HEK293 (cell line): Measurements from ENCODE around the gene SAMD13.

Experiments
- GLIS1 ChIP-seq: fragments of 450-650 bp; formaldehyde crosslinking; IDR thresholded peaks from 2 replicates; pipeline ENCODE4 v1.5.1; 2016; ENCODE audit warnings: missing biosample characterization, missing genetic modification characterization
- HOXA7 ChIP-seq: sonication (generic); formaldehyde crosslinking; IDR thresholded peaks from 2 replicates; pipeline ENCODE4 v1.8.1; 2022; ENCODE audit warnings: missing genetic modification reagents, borderline replicate concordance
- KLF17 ChIP-seq: fragments of 450-650 bp; formaldehyde crosslinking; IDR thresholded peaks from 2 replicates; pipeline ENCODE4 v1.5.1; 2016; ENCODE audit warnings: missing biosample characterization, missing genetic modification characterization
- KLF8 ChIP-seq: fragments of 450-650 bp; formaldehyde crosslinking; IDR thresholded peaks from 2 replicates; pipeline ENCODE4 v1.5.1; 2016; ENCODE audit warnings: missing biosample characterization, missing genetic modification characterization
- OSR2 ChIP-seq: fragments of 450-650 bp; formaldehyde crosslinking; IDR thresholded peaks from 2 replicates; pipeline ENCODE4 v1.5.1; 2016; ENCODE audit warnings: missing biosample characterization, missing genetic modification characterization
- PATZ1 ChIP-seq: fragments of 450-650 bp; formaldehyde crosslinking; IDR thresholded peaks from 2 replicates; pipeline ENCODE4 v1.5.1; 2016; ENCODE audit warnings: missing biosample characterization, missing genetic modification characterization
- WT1 ChIP-seq: fragments of 450-650 bp; formaldehyde crosslinking; IDR thresholded peaks from 2 replicates; pipeline ENCODE4 v1.5.1; 2016; ENCODE audit warnings: missing biosample characterization, missing genetic modification characterization
- ZBTB11 ChIP-seq: fragments of 450-650 bp; formaldehyde crosslinking; conservative IDR thresholded peaks from 2 replicates; pipeline ENCODE4 v1.5.1; 2016; ENCODE audit warnings: low read depth, missing biosample characterization, missing genetic modification characterization
- ZBTB44 ChIP-seq: fragments of 450-650 bp; IDR thresholded peaks from 2 replicates; pipeline ENCODE4 v1.5.1; 2018; ENCODE audit warnings: missing biosample characterization, mild to moderate bottlenecking, missing genetic modification characterization
- ZFHX2 ChIP-seq: fragments of 450-650 bp; formaldehyde crosslinking; conservative IDR thresholded peaks from 2 replicates; pipeline ENCODE4 v1.5.1; 2016; ENCODE audit warnings: missing biosample characterization, missing genetic modification characterization
- ZFP37 ChIP-seq: fragments of 450-650 bp; formaldehyde crosslinking; IDR thresholded peaks from 2 replicates; pipeline ENCODE4 v1.5.1; 2016; ENCODE audit warnings: missing biosample characterization, missing genetic modification characterization
- ZNF121 ChIP-seq: fragments of 450-650 bp; formaldehyde crosslinking; IDR thresholded peaks from 2 replicates; pipeline ENCODE4 v1.5.1; 2016; ENCODE audit warnings: missing biosample characterization, missing genetic modification characterization
- ZNF132 ChIP-seq: fragments of 450-650 bp; formaldehyde crosslinking; IDR thresholded peaks from 2 replicates; pipeline ENCODE4 v1.5.1; 2017; ENCODE audit warnings: missing biosample characterization, missing genetic modification characterization, borderline replicate concordance
- ZNF175 ChIP-seq: fragments of 450-650 bp; formaldehyde crosslinking; IDR thresholded peaks from 2 replicates; pipeline ENCODE4 v1.5.1; 2016; ENCODE audit warnings: missing biosample characterization, missing genetic modification characterization
- ZNF221 ChIP-seq: fragments of 450-650 bp; formaldehyde crosslinking; IDR thresholded peaks from 2 replicates; pipeline ENCODE4 v1.5.1; 2017; ENCODE audit warnings: missing biosample characterization, missing genetic modification characterization, borderline replicate concordance
- ZNF423 ChIP-seq: fragments of 450-650 bp; formaldehyde crosslinking; IDR thresholded peaks from 2 replicates; pipeline ENCODE4 v1.5.1; 2016; ENCODE audit warnings: missing biosample characterization, missing genetic modification characterization
- ZNF544 ChIP-seq: fragments of 450-650 bp; formaldehyde crosslinking; IDR thresholded peaks from 2 replicates; pipeline ENCODE4 v1.5.0; 2017; ENCODE audit warnings: missing biosample characterization, missing genetic modification characterization
- ZNF585B ChIP-seq: fragments of 450-650 bp; formaldehyde crosslinking; IDR thresholded peaks from 2 replicates; pipeline ENCODE4 v1.5.1; 2016; ENCODE audit warnings: missing biosample characterization, missing genetic modification characterization
- ZNF623 ChIP-seq: fragments of 450-650 bp; formaldehyde crosslinking; IDR thresholded peaks from 2 replicates; pipeline ENCODE4 v1.5.1; 2016; ENCODE audit warnings: missing biosample characterization, missing genetic modification characterization
- ZNF660 ChIP-seq: fragments of 450-650 bp; IDR thresholded peaks from 2 replicates; pipeline ENCODE4 v1.5.1; 2018; ENCODE audit warnings: missing biosample characterization, mild to moderate bottlenecking, missing genetic modification characterization
- ZNF707 ChIP-seq: fragments of 450-650 bp; formaldehyde crosslinking; IDR thresholded peaks from 2 replicates; pipeline ENCODE4 v1.5.1; 2016; ENCODE audit warnings: missing biosample characterization, missing genetic modification characterization
- ZNF747 ChIP-seq: fragments of 450-650 bp; formaldehyde crosslinking; IDR thresholded peaks from 2 replicates; pipeline ENCODE4 v1.5.1; 2016; ENCODE audit warnings: missing biosample characterization, missing genetic modification characterization
- ZSCAN30 ChIP-seq: fragments of 450-650 bp; IDR thresholded peaks from 2 replicates; pipeline ENCODE4 v1.5.1; 2018; ENCODE audit warnings: missing biosample characterization, mild to moderate bottlenecking, missing genetic modification characterization, moderate library complexity
- ZXDB ChIP-seq: fragments of 450-650 bp; formaldehyde crosslinking; IDR thresholded peaks from 2 replicates; pipeline ENCODE4 v1.5.1; 2016; ENCODE audit warnings: missing biosample characterization, missing genetic modification characterization
- TF ChIP-seq, protein P1 (sequence below): fragments of 450-650 bp; formaldehyde crosslinking; IDR thresholded peaks from 2 replicates; pipeline ENCODE4 v1.5.1; 2017; ENCODE audit warnings: missing biosample characterization, mild to moderate bottlenecking, missing genetic modification characterization, moderate library complexity
- TF ChIP-seq, protein P2 (sequence below): fragments of 450-650 bp; formaldehyde crosslinking; IDR thresholded peaks from 2 replicates; pipeline ENCODE4 v1.5.1; 2016; ENCODE audit warnings: missing biosample characterization, missing genetic modification characterization

The SAMD13 gene

GRCh38 chr1:84298684-84299535 is 2.6 kb upstream of the SAMD13 start (continued):
- TF ChIP-seq, protein P1, sequence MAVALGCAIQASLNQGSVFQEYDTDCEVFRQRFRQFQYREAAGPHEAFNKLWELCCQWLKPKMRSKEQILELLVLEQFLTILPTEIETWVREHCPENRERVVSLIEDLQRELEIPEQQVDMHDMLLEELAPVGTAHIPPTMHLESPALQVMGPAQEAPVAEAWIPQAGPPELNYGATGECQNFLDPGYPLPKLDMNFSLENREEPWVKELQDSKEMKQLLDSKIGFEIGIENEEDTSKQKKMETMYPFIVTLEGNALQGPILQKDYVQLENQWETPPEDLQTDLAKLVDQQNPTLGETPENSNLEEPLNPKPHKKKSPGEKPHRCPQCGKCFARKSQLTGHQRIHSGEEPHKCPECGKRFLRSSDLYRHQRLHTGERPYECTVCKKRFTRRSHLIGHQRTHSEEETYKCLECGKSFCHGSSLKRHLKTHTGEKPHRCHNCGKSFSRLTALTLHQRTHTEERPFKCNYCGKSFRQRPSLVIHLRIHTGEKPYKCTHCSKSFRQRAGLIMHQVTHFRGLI (tag by site-specific recombination), result 0 out of 2 replicates have a peak, but pooled peaks have one; percentile 5
- TF ChIP-seq ZNF747 (tag by site-specific recombination) (no peak), GLIS1 (tag by site-specific recombination) (peak; percentile 84), ZNF707 (tag by site-specific recombination) (no peak), KLF8 (tag by site-specific recombination) (peak; percentile 64), KLF17 (tag by site-specific recombination) (peak; percentile 49; the same call in 1 of the 2 replicates), ZNF423 (tag by site-specific recombination) (peak; percentile 92), ZNF623 (tag by site-specific recombination) (no peak), ZNF121 (no peak), OSR2 (tag by site-specific recombination) (no peak), ZFHX2 (peak; percentile 98), ZSCAN30 (tag by site-specific recombination) (no peak), ZBTB11 (peak; percentile 34; the same call in 1 of the 2 replicates), ZNF175 (tag by site-specific recombination) (no peak), HOXA7 (CRISPR knock-in tag) (no peak), ZXDB (tag by site-specific recombination) (peak; percentile 26; the same call in 1 of the 2 replicates), WT1 (peak; percentile 42; the same call in 1 of the 2 replicates), ZNF660 (tag by site-specific recombination) (0 out of 2 replicates have a peak, but pooled peaks have one; percentile 6), ZFP37 (peak; percentile 32; the same call in 1 of the 2 replicates), ZNF544 (no peak), PATZ1 (tag by site-specific recombination) (peak; percentile 79), ZBTB44 (tag by site-specific recombination) (no peak), ZNF585B (tag by site-specific recombination) (no peak), ZNF132 (tag by site-specific recombination) (no peak), ZNF221 (tag by site-specific recombination) (no peak)
- TF ChIP-seq, protein P2, sequence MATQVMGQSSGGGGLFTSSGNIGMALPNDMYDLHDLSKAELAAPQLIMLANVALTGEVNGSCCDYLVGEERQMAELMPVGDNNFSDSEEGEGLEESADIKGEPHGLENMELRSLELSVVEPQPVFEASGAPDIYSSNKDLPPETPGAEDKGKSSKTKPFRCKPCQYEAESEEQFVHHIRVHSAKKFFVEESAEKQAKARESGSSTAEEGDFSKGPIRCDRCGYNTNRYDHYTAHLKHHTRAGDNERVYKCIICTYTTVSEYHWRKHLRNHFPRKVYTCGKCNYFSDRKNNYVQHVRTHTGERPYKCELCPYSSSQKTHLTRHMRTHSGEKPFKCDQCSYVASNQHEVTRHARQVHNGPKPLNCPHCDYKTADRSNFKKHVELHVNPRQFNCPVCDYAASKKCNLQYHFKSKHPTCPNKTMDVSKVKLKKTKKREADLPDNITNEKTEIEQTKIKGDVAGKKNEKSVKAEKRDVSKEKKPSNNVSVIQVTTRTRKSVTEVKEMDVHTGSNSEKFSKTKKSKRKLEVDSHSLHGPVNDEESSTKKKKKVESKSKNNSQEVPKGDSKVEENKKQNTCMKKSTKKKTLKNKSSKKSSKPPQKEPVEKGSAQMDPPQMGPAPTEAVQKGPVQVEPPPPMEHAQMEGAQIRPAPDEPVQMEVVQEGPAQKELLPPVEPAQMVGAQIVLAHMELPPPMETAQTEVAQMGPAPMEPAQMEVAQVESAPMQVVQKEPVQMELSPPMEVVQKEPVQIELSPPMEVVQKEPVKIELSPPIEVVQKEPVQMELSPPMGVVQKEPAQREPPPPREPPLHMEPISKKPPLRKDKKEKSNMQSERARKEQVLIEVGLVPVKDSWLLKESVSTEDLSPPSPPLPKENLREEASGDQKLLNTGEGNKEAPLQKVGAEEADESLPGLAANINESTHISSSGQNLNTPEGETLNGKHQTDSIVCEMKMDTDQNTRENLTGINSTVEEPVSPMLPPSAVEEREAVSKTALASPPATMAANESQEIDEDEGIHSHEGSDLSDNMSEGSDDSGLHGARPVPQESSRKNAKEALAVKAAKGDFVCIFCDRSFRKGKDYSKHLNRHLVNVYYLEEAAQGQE (tag by site-specific recombination), result peak; percentile 34; the same call in 1 of the 2 replicates
